ENCODE data around the gene ATP8A2.

GRCh38 chr13:26061947-26062346, 690.2 kb downstream of the ATP8A2 start:
- TF ChIP-seq CTCF (IDR thresholded peaks at IDR 0.05) (no peak), POLR2A (IDR thresholded peaks at IDR 0.05) (no peak)
